Activated T-cell treated with anti-CD3 and anti-CD28 coated beads, Interleukin-2, amount 50 U/mL, for 4 hours (primary cell): ENCODE results near the gene TP53I11. TPM values are rescaled to one million over a fixed set of nuclear protein-coding genes. Genes with fewer than 3 reads are reported as not detected.
A peak's percentile ranks its signal among the peaks of the same experiment; 100 is the strongest.

Source experiments
- ATAC-seq, 2 donors: fragments of 200-7000 bp; cut with Tn5 transposase; one replicate each; pipeline ENCODE4 v1.10.0; 2021
- DNase-seq: peaks from one replicate; pipeline ENCODE4 v3.0.0-alpha.2; 2020
- H3K27me3 Mint-ChIP-seq: one replicate; pipeline ENCODE4 v1.8.0; 2021; ENCODE audit warnings: low read depth, mixed read lengths
- H3K36me3 Mint-ChIP-seq: one replicate; pipeline ENCODE4 v1.8.0; 2022; ENCODE audit warnings: mixed read lengths; ENCODE audit not compliant: insufficient read depth
- H3K4me1 Mint-ChIP-seq: one replicate; pipeline ENCODE4 v1.8.0; 2021; ENCODE audit warnings: low read depth, mixed read lengths
- H3K4me3 Mint-ChIP-seq: one replicate; pipeline ENCODE4 v1.8.0; 2021; ENCODE audit warnings: mild to moderate bottlenecking, moderate library complexity, mixed read lengths
- H3K9me3 Mint-ChIP-seq: one replicate; pipeline ENCODE4 v1.8.0; 2021; ENCODE audit warnings: mixed read lengths
- total RNA-seq, 3 donors: library from RNA; stranded (reverse); gene quantifications; one replicate each; pipeline ENCODE4 v1.2.1, GENCODE V29; 2021

TP53I11 gene
- total RNA-seq, 3 donors from 2014 or later: 8.1 to 13.5 (median 9.2) TPM

GRCh38 chr11:44955015-44955738 is 4.5 kb upstream of the TP53I11 start:
- DNase-seq: no peak
- Mint-ChIP-seq H3K36me3 (no peaks in the 10 kb centered on the region), H3K4me1 (peaks cover 6% of the 10 kb centered on the region), H3K27me3 (no peaks in the 10 kb centered on the region), H3K4me3 (no peak overlapping the region), H3K9me3 (no peaks in the 10 kb centered on the region)
- no peak for ATAC-seq

GRCh38 chr11:44954051-44954906 is 3.6 kb upstream of the TP53I11 start:
- no peak overlapping the region for H3K4me3 Mint-ChIP-seq
- no peaks in the 10 kb centered on the region for H3K27me3 Mint-ChIP-seq
- no peaks in the 10 kb centered on the region for H3K36me3 Mint-ChIP-seq
- H3K4me1 Mint-ChIP-seq: peaks cover 6% of the 10 kb centered on the region
- no peaks in the 10 kb centered on the region for H3K9me3 Mint-ChIP-seq
- DNase-seq (no peak), ATAC-seq (no peak)

GRCh38 chr11:44952500-44953260 is 2.0 kb upstream of the TP53I11 start:
- Mint-ChIP-seq H3K36me3 (no peaks in the 10 kb centered on the region), H3K27me3 (no peaks in the 10 kb centered on the region), H3K9me3 (no peaks in the 10 kb centered on the region), H3K4me1 (peaks cover 13% of the 10 kb centered on the region), H3K4me3 (peak overlapping the region; percentile 38)
- no peak for ATAC-seq
- no peak for DNase-seq

- ATAC-seq (no peak), DNase-seq (no peak)
- Mint-ChIP-seq H3K9me3 (no peaks in the 10 kb centered on the region), H3K4me1 (peaks cover 13% of the 10 kb centered on the region), H3K27me3 (no peaks in the 10 kb centered on the region), H3K4me3 (no peak overlapping the region), H3K36me3 (no peaks in the 10 kb centered on the region)
These were observed 1.4 kb upstream of the TP53I11 start for GRCh38 chr11:44952082-44952481.

- no peaks in the 10 kb centered on the region for H3K36me3 Mint-ChIP-seq
- H3K4me3 Mint-ChIP-seq: peak overlapping the region; percentile 84
- peaks cover 11% of the 10 kb centered on the region for H3K4me1 Mint-ChIP-seq
- DNase-seq: no peak
- no peaks in the 10 kb centered on the region for H3K9me3 Mint-ChIP-seq
- peak; percentile 33 to 35 for ATAC-seq
- H3K27me3 Mint-ChIP-seq: no peaks in the 10 kb centered on the region
These were observed 555 bp downstream of the TP53I11 start for GRCh38 chr11:44950031-44950624.

- Mint-ChIP-seq H3K4me3 (peak overlapping the region; percentile 84), H3K4me1 (peaks cover 9% of the 10 kb centered on the region), H3K27me3 (no peaks in the 10 kb centered on the region), H3K9me3 (no peaks in the 10 kb centered on the region), H3K36me3 (no peaks in the 10 kb centered on the region)
- peak; percentile 53 to 55 for ATAC-seq
- DNase-seq: peak; percentile 23
These were observed 1.3 kb downstream of the TP53I11 start for GRCh38 chr11:44949160-44950030.

GRCh38 chr11:44948155-44948554 is 2.5 kb downstream of the TP53I11 start:
- H3K4me3 Mint-ChIP-seq: no peak overlapping the region
- H3K27me3 Mint-ChIP-seq: no peaks in the 10 kb centered on the region
- H3K9me3 Mint-ChIP-seq: no peaks in the 10 kb centered on the region
- peaks cover 19% of the 10 kb centered on the region for H3K4me1 Mint-ChIP-seq
- H3K36me3 Mint-ChIP-seq: no peaks in the 10 kb centered on the region
- DNase-seq (no peak), ATAC-seq (no peak)

- Mint-ChIP-seq H3K4me1 (peaks cover 29% of the 10 kb centered on the region), H3K9me3 (no peaks in the 10 kb centered on the region), H3K4me3 (no peak overlapping the region), H3K36me3 (no peaks in the 10 kb centered on the region), H3K27me3 (no peaks in the 10 kb centered on the region)
- ATAC-seq (no peak), DNase-seq (no peak)
These were observed 3.6 kb downstream of the TP53I11 start for GRCh38 chr11:44947114-44947513.

- ATAC-seq (no peak), DNase-seq (no peak)
- no peak overlapping the region for H3K4me3 Mint-ChIP-seq
- no peaks in the 10 kb centered on the region for H3K27me3 Mint-ChIP-seq
- H3K4me1 Mint-ChIP-seq: peaks cover 31% of the 10 kb centered on the region
- H3K9me3 Mint-ChIP-seq: no peaks in the 10 kb centered on the region
- no peaks in the 10 kb centered on the region for H3K36me3 Mint-ChIP-seq
These were observed 4.4 kb downstream of the TP53I11 start for GRCh38 chr11:44946263-44946662.

- H3K4me1 Mint-ChIP-seq: peaks cover 31% of the 10 kb centered on the region
- ATAC-seq (no peak), DNase-seq (no peak)
- no peak overlapping the region for H3K4me3 Mint-ChIP-seq
- H3K9me3 Mint-ChIP-seq: no peaks in the 10 kb centered on the region
- H3K36me3 Mint-ChIP-seq: no peaks in the 10 kb centered on the region
- H3K27me3 Mint-ChIP-seq: no peaks in the 10 kb centered on the region
These were observed 5.0 kb downstream of the TP53I11 start for GRCh38 chr11:44945666-44946065.

- Mint-ChIP-seq H3K36me3 (no peaks in the 10 kb centered on the region), H3K4me1 (peaks cover 37% of the 10 kb centered on the region), H3K27me3 (no peaks in the 10 kb centered on the region), H3K9me3 (no peaks in the 10 kb centered on the region), H3K4me3 (no peak overlapping the region)
- ATAC-seq (no peak), DNase-seq (no peak)
These were observed 5.8 kb downstream of the TP53I11 start for GRCh38 chr11:44944853-44945235.

- H3K27me3 Mint-ChIP-seq: no peaks in the 10 kb centered on the region
- DNase-seq (no peak), ATAC-seq (no peak)
- peaks cover 38% of the 10 kb centered on the region for H3K4me1 Mint-ChIP-seq
- H3K36me3 Mint-ChIP-seq: no peaks in the 10 kb centered on the region
- H3K9me3 Mint-ChIP-seq: no peaks in the 10 kb centered on the region
- H3K4me3 Mint-ChIP-seq: no peak overlapping the region
These were observed 6.4 kb downstream of the TP53I11 start for GRCh38 chr11:44944181-44944852.

- DNase-seq (no peak), ATAC-seq (no peak)
- H3K4me3 Mint-ChIP-seq: no peak overlapping the region
- no peaks in the 10 kb centered on the region for H3K9me3 Mint-ChIP-seq
- no peaks in the 10 kb centered on the region for H3K36me3 Mint-ChIP-seq
- H3K4me1 Mint-ChIP-seq: peaks cover 34% of the 10 kb centered on the region
- H3K27me3 Mint-ChIP-seq: no peaks in the 10 kb centered on the region
These were observed 7.0 kb downstream of the TP53I11 start for GRCh38 chr11:44943696-44944095.
